ENCODE measurements around the gene PLCB4.

Gene PLCB4

DNA sequence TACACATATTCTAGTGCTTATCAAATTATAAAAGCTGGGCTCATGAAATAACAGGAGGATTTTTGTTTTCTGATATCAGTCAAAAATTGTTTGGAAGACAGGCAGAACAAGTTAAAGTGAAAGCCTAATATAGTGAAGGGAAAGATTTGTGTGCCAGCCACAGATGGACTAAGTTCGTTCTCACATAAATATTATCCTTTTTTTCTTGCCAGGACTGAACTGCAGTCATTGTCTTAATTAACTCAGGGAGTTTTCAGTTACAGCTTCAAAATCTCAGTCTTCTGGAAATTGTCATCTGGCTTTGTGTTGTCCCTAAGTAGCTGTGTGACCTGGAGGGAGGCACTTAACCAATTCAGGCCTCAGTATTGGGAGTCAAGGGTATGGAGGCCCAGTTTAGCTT lies 40.7 kb downstream of the PLCB4 start:
- DNase-seq = no peak

DNA sequence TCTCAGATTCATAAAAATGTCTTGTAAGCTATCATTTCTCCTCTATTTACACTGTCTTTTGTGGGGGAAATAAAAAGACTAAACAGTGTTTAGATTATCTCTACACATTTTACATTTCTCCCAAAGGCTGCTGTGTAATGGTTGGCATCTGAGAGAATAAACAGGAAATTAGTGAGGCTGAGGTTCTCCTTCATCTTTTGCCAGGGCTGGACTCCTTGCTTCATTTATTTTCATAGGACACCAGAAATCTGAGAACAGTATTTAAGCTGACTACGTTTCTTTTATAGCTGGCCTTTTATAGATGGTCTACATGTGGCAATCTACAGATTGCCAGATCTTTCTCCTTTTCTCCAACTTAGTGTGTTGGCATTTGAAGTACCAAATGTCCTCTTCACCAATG lies 41.5 kb downstream of the PLCB4 start:
- DNase-seq = no peak

GRCh38 chr20:9110916-9111432 lies 42.1 kb downstream of the PLCB4 start:
- DNase-seq = no peak

DNA sequence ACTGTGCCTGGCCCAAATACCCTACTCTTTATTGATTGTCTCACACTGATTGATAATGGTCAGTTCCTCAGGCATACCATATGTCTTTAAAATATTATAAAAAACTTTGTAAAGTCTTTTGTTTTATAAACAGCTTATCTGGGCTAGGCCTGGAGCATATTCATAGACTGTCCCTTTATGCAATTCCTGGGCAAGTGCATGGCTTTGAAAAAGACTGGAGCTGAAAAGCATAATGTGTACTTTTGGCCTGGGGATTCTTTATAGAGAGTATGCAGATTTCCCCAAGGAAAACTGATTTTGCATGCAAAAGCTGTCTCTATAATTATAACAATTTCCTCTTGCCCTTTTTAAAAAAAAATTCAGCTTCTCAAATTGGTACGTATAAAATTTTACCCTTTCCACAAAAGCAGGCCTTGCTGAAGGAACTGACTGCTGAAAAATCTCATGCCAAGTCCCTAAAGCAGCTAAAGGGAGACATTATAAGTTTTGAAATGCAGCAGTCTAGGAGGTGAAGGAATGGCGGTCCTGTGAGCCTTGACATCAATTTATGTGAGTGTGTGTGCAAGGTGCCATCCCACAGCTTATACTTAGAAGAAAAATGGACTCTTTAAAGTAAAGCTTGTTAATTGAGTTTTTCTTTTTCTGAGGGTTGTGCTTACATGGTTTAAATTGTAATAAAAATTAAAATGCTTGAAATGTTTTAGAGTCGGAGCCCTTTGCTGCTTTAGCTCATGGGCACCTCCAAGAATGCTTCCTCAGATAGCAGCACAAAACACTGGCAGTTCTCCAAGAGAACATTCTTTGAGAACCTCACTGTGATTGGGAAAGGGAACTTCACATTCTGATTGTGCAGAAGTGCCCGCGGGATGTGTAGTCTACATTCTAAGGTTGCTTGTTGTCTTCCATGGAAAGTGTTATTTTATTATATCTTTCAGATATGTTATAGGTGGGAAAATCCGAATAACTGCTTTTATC lies 43.9 kb downstream of the PLCB4 start:
- no peak for DNase-seq

- no peak for DNase-seq
Observed at GRCh38 chr20:9114709-9115108, 45.8 kb downstream of the PLCB4 start.

GRCh38 chr20:9117548-9117947 lies 48.7 kb downstream of the PLCB4 start:
- DNase-seq = no peak

DNA sequence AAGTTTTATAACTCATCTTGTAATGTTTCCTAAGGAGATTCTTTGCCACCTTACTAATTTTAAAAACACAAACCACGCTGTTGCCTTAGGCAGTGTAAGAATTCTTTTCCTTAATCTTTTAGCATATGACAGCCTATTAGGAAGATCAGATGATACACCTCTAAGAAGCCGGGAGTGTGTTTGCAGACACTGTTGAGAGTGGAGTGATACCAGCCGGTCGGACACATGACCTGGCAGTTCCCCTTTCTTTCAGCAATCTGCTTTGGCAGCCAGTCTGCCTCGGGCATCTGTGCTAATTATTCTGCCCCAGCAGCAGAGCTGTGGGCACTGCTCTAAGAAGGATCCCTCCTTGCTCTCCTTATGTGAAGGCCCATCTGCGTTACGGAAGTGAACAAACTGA lies 50.9 kb downstream of the PLCB4 start:
- DNase-seq = no peak

DNA sequence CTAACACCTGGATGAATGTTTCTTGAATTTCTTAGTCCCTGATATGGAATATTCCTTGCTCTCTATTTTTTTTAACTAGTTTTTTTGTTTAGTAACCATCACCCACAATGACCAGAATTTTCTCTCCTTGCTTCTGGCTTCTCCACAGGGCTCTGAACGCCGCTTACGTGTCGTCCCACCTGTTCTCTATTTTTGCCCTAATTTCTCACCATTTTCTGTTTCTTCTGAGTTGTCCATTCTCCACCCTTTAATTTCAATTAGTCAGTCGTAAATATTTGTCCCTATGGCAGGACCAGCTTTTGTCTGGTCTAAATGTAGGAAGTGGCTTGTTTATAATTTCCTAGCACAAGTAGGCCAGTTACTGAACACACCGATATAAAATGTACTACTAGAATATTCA lies 52.3 kb downstream of the PLCB4 start:
- no peak for DNase-seq

- peak in 1 of 2 experiments; percentile 36 for DNase-seq
Observed at GRCh38 chr20:9122571-9122970, 53.7 kb downstream of the PLCB4 start.

DNA sequence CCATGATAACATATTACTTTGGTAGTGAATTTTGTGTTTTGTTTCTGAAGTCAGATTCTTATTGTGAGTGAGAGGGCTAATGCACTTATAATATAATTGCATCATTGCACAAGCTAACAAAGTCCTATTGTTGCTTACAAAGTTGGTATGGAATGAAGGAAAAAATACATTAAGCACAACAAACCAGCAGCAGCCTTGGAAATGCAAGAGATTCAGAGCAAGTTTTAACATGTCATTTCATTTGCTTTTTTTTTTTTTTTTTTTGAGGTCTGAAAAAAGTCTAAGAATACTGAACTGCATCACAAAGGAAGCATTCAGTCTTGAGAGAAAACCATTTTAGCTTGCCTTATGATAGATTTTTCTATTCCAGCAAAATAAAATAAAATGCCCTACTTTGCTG lies 57.6 kb downstream of the PLCB4 start:
- no peak for DNase-seq

- no peak for DNase-seq
Observed at GRCh38 chr20:9128568-9128967, 59.7 kb downstream of the PLCB4 start.

- DNase-seq = no peak
Observed at GRCh38 chr20:9129756-9130155, 60.9 kb downstream of the PLCB4 start.

- no peak for DNase-seq
Observed at GRCh38 chr20:9130521-9130920, 61.6 kb downstream of the PLCB4 start.

GRCh38 chr20:9131841-9132240 lies 63.0 kb downstream of the PLCB4 start:
- DNase-seq = no peak

DNA sequence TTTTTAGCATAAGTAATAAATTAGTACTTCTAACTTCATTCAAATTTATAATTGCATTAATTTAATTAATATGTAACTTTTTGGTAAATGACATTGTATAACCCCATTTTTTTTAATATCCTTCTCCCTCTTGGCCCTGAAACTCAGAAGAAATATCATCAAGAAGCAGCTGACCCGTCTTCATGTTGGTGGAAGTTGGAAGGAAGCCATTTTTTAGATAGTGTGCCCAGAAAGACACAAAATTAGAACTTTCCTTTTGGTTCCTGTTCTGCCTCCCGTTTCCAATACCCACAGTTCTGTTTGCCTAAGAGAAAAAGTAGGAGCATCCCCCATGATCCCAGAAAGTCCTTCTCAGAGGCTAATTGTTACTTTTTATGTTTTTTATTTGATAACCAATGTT lies 65.5 kb downstream of the PLCB4 start:
- DNase-seq = no peak

DNA sequence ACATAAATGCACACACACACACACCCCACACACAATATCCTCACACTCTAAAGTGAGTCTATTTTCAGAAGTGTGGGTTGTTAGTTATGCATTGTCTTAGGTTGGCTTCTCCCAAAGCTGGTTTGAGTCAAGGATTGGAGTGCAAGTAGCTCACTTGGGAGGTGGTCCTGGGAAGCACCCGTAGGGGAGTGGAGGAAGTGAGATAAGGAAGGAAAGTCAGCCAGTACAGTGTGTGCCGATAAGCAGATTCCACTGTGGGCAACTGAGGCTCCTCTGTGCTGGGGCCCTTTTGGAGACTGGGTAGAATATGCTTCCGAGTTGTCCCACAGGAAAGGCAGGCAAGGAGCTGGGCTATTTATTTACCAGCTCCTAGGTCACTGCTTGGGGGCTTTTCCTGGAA lies 67.2 kb downstream of the PLCB4 start:
- no peak for DNase-seq

DNA sequence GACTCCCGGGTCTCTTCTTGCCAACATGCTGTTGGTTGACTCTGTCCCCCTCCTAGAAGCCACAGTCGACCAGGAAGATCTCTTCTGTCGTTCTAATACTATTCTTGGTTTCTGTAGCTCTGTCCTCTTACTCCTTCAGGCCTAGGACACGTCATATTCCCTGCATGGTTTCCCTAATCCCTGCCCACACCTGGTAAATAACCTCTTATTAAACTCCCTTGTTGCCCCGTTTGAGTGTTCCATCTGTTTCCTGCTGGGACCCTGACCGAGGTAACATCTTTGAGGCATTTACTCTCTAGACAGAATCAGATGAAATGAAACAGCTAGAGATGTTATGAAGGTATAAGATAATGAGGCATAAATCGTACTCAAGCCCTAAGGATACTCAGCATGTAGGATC lies 68.1 kb downstream of the PLCB4 start:
- DNase-seq = no peak

GRCh38 chr20:9139106-9139833 lies 70.4 kb downstream of the PLCB4 start:
- DNase-seq = no peak

GRCh38 chr20:9140162-9140760 lies 71.4 kb downstream of the PLCB4 start:
- no peak for DNase-seq

DNA sequence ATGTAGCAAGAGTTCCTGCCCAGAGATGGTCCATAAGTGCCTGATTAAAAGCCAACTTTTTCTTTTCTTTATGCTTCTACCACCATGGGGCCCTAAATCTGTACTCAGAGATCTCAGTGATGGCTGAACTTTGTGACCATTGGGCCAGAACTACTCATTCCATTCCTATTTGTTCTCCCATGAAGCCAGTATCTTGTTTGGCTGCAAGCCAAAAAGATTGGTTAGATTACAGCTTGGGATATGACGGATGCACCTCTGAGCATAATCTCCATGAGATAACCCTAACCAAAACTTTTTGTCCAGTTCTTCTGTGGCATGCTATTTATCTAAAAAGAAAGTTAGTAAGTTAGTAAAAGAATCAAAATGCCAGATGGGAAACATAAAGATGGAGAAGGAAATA lies 72.2 kb downstream of the PLCB4 start:
- no peak for DNase-seq

- DNase-seq = no peak
Observed at GRCh38 chr20:9141921-9142320, 73.0 kb downstream of the PLCB4 start.

GRCh38 chr20:9142809-9143208 lies 73.9 kb downstream of the PLCB4 start:
- DNase-seq = no peak

GRCh38 chr20:9143926-9144325 lies 75.0 kb downstream of the PLCB4 start:
- DNase-seq = no peak

DNA sequence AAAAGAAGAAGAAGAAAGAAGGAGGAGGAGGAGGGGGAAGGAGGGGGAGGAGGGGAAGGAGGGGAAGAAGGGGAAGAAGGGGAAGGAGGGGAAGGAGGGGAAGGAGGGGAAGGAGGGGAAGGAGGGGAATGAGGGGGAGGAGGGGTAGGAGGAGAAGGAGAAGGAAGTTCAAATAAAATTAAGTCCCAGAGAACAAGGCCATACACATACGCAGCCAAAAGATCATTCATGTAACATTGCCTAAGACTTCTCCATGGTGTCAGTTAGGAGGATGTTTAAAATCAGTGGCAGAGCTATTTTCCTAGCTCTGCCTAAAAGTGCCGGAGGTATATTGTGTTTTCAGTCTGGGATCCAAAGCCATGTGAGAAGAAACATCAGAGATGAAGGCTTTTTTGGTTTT lies 75.8 kb downstream of the PLCB4 start:
- DNase-seq = no peak
